SK-N-SH (cell line): Measurements from ENCODE around the gene BCAS4. TPM values are rescaled to one million over a fixed set of nuclear protein-coding genes. Genes with fewer than 3 reads are reported as not detected.

Source experiments
- CTCF ChIA-PET: fragments of 300-600, 350-600 bp; formaldehyde crosslinking; extraction: SDS; loops from one replicate; lab custom pipeline; 2021; lab: Yijun Ruan, JAX
- POLR2A ChIA-PET: fragments of 350-600 bp; sonication (Branson Sonifier 250); formaldehyde crosslinking; extraction: SDS; loops from one replicate; lab custom pipeline; 2020; ENCODE audit warnings: antibody characterized with exemption, inconsistent platforms; lab: Yijun Ruan, JAX
- DNase-seq: peaks from one replicate; pipeline ENCODE4 v3.0.0; 2012
- H2AFZ ChIP-seq: fragments of 200-600 bp; sonication (generic); 2 replicates; pipeline ENCODE4 v1.8.1; 2016; ENCODE audit warnings: antibody characterized with exemption, mild to moderate bottlenecking, low read depth
- H3F3A ChIP-seq: fragments of 200-600 bp; sonication (generic); replicated peaks from 2 replicates; pipeline ENCODE3; 2016; ENCODE audit warnings: antibody characterized with exemption, mild to moderate bottlenecking; ENCODE audit not compliant: insufficient read depth
- H3K27ac ChIP-seq, 2 experiments: fragments of 200-500 bp in 1 of 2; fragments of 200-600 bp in 1 of 2; sonication (Bioruptor generic) in 1 of 2; sonication (generic), shearing (Covaris generic) in 1 of 2; 2 replicates each; pipeline versions ENCODE4 v1.5.1 to v1.6.1; 2014 to 2016; ENCODE audit warnings: low read depth in 2 of 2, inconsistent platforms in 1 of 2, low read length in 1 of 2, mild to moderate bottlenecking in 1 of 2, mixed read lengths in 1 of 2
- H3K27me3 ChIP-seq: fragments of 200-600 bp; sonication (generic), shearing (Covaris generic); 2 replicates; pipeline ENCODE4 v1.6.1; 2016; ENCODE audit warnings: mixed run types; ENCODE audit not compliant: insufficient read depth
- H3K36me3 ChIP-seq, 2 experiments: fragments of 200-500 bp in 1 of 2; fragments of 200-600 bp in 1 of 2; sonication (Bioruptor generic) in 1 of 2; sonication (generic) in 1 of 2; replicated peaks in 1 of 2; 2 replicates each; pipeline versions ENCODE3 to v1.5.1; 2014 to 2016; ENCODE audit warnings: low read length in 1 of 2, mild to moderate bottlenecking in 1 of 2; ENCODE audit not compliant: insufficient read depth in 2 of 2, control insufficient read depth in 1 of 2
- H3K4me1 ChIP-seq, 2 experiments: fragments of 200-500 bp in 1 of 2; fragments of 200-600 bp in 1 of 2; sonication (Bioruptor generic) in 1 of 2; sonication (generic), shearing (Covaris generic) in 1 of 2; 2 replicates each; pipeline versions ENCODE4 v1.5.1 to v1.6.1; 2014 to 2016; ENCODE audit warnings: low read depth in 1 of 2, low read length in 1 of 2, mixed run types in 1 of 2; ENCODE audit not compliant: insufficient read depth in 2 of 2, control insufficient read depth in 1 of 2
- H3K4me2 ChIP-seq: fragments of 200-600 bp; sonication (generic), shearing (Covaris generic); 2 replicates; pipeline ENCODE4 v1.6.1; 2017; ENCODE audit warnings: mixed run types
- H3K4me3 ChIP-seq, 2 experiments: fragments of 200-500 bp in 1 of 2; fragments of 200-600 bp in 1 of 2; sonication (Bioruptor generic) in 1 of 2; sonication (generic), shearing (Covaris generic) in 1 of 2; 2 replicates each; pipeline versions ENCODE4 v1.5.1 to v1.8.1; 2014 to 2016; ENCODE audit warnings: low read depth in 2 of 2, inconsistent platforms in 1 of 2, low read length in 1 of 2, mild to moderate bottlenecking in 1 of 2, mixed read lengths in 1 of 2, moderate library complexity in 1 of 2
- H3K79me2 ChIP-seq: fragments of 200-600 bp; sonication (generic); 2 replicates; pipeline ENCODE4 v1.8.1; 2017; ENCODE audit warnings: mild to moderate bottlenecking; ENCODE audit not compliant: insufficient read depth
- H3K9ac ChIP-seq: fragments of 200-600 bp; sonication (generic); 2 replicates; pipeline ENCODE4 v1.6.1; 2017; ENCODE audit warnings: mixed run types
- H3K9me2 ChIP-seq: fragments of 200-600 bp; sonication (generic); 2 replicates; pipeline ENCODE4 v1.6.1; 2017; ENCODE audit warnings: mixed run types
- H3K9me3 ChIP-seq: fragments of 200-600 bp; sonication (generic); 2 replicates; pipeline ENCODE4 v1.6.1; 2017; ENCODE audit warnings: mixed run types, mild to moderate bottlenecking, moderate library complexity
- H4K20me1 ChIP-seq: fragments of 200-600 bp; sonication (generic); 2 replicates; pipeline ENCODE4 v1.6.1; 2017; ENCODE audit warnings: mild to moderate bottlenecking, mixed run types; ENCODE audit not compliant: insufficient read depth
- CHD2 ChIP-seq: fragments of 150-350 bp; IDR thresholded peaks from 2 replicates; pipeline ENCODE4 v1.6.1; 2018; ENCODE audit warnings: low read length; ENCODE audit not compliant: partially characterized antibody
- EP300 ChIP-seq, 2 experiments: IDR thresholded peaks; 2 replicates each; pipeline versions ENCODE4 v1.4.0 to v1.6.1; 2012; ENCODE audit warnings: borderline replicate concordance in 1 of 2, low read depth in 1 of 2, low read length in 1 of 2
- EZH2phosphoT487 ChIP-seq: fragments of 200-600 bp; sonication (generic); IDR thresholded peaks from 2 replicates; pipeline ENCODE4 v1.6.1; 2017; ENCODE audit warnings: low read depth, mixed run types, mild to moderate bottlenecking, antibody characterized with exemption, moderate library complexity, borderline replicate concordance
- FOXJ3 ChIP-seq: sonication (generic); formaldehyde crosslinking; IDR thresholded peaks from 2 replicates; pipeline ENCODE4 v1.5.1; 2020; ENCODE audit warnings: mild to moderate bottlenecking, missing genetic modification reagents
- JUND ChIP-seq: IDR thresholded peaks from 2 replicates; pipeline ENCODE4 v1.4.0; 2012
- MXI1 ChIP-seq: IDR thresholded peaks from 2 replicates; pipeline ENCODE4 v1.6.1; 2012; ENCODE audit warnings: mild to moderate bottlenecking, low read depth, low read length, improper control_type of control experiment
- POLR2AphosphoS5 ChIP-seq: IDR thresholded peaks from 2 replicates; pipeline ENCODE4 v1.6.1; 2012; ENCODE audit warnings: low read depth, low read length
- RAD21 ChIP-seq: IDR thresholded peaks from 2 replicates; pipeline ENCODE4 v1.6.1; 2012; ENCODE audit warnings: mild to moderate bottlenecking, low read length
- REST ChIP-seq: IDR thresholded peaks from 2 replicates; pipeline ENCODE4 v1.6.1; 2012; ENCODE audit warnings: mild to moderate bottlenecking, low read depth, low read length, moderate library complexity
- RFX5 ChIP-seq: IDR thresholded peaks from 2 replicates; pipeline ENCODE4 v1.6.1; 2012; ENCODE audit warnings: mild to moderate bottlenecking, improper control_type of control experiment, low read length
- SMC3 ChIP-seq: IDR thresholded peaks from 2 replicates; pipeline ENCODE4 v1.6.1; 2012; ENCODE audit warnings: low read depth, low read length, improper control_type of control experiment
- TAF1 ChIP-seq: IDR thresholded peaks from 2 replicates; pipeline ENCODE4 v1.6.1; 2012; ENCODE audit warnings: low read depth, mild to moderate bottlenecking, low read length, moderate library complexity, borderline replicate concordance
- YY1 ChIP-seq: IDR thresholded peaks from 2 replicates; pipeline ENCODE4 v1.4.0; 2012; ENCODE audit warnings: low read depth, mild to moderate bottlenecking
- ZBTB33 ChIP-seq: IDR thresholded peaks from 2 replicates; pipeline ENCODE4 v1.4.0; 2012; ENCODE audit warnings: low read depth, borderline replicate concordance
- WGBS: methylation state at CpG from one replicate; pipeline ENCODE4 v1.1.6; 2017; ENCODE audit warnings: low lambda C conversion rate; 5-methylcytosine and 5-hydroxymethylcytosine counted together
- polyA plus RNA-seq, 3 experiments: library from polyadenylated mRNA; depleted of rRNA; stranded (reverse); fragments of >200 nt; gene quantifications; 2 replicates each; pipeline ENCODE4 v1.2.3, GENCODE V29; 2012
- TF ChIP-seq, protein P1 (sequence below): fragments of 150-350 bp; IDR thresholded peaks from 2 replicates; pipeline ENCODE4 v1.6.1; 2016; ENCODE audit warnings: mild to moderate bottlenecking, low read depth, low read length
- TF ChIP-seq, protein P2 (sequence below): fragments of 200-600 bp; sonication (generic); IDR thresholded peaks from 2 replicates; pipeline ENCODE4 v1.6.1; 2017; ENCODE audit warnings: antibody characterized with exemption, mild to moderate bottlenecking, moderate library complexity
- TF ChIP-seq, protein P3 (sequence below): IDR thresholded peaks from 2 replicates; pipeline ENCODE4 v1.4.0; 2012; ENCODE audit warnings: low read depth

Gene BCAS4
- polyA plus RNA-seq, 1 of the 3 experiments (the other 2 are of a cell fraction) = 43.8 TPM

- Histone ChIP-seq H3K4me3 (no peak overlapping the region), H3K27me3 (no peaks in the 10 kb centered on the region), H3K4me1 (no peaks in the 10 kb centered on the region), H3K27ac (no peak overlapping the region), H3K36me3 (peaks cover 36 to 41% of the 10 kb centered on the region in 2 experiments), H3K4me2 (no peak overlapping the region), H3K9me2 (no peaks in the 10 kb centered on the region), H2AFZ (no peak overlapping the region), H4K20me1 (peaks cover 7% of the 10 kb centered on the region), H3K9ac (no peak overlapping the region), H3K9me3 (no peaks in the 10 kb centered on the region), H3K79me2 (peaks cover 20% of the 10 kb centered on the region; the same call in 1 of the 2 replicates), H3F3A (peaks cover 27% of the 10 kb centered on the region)
- ChIA-PET CTCF (interaction anchor here (1.5 to 2.3 kb wide), 3 partner anchors 12 to 92 kb away, joined by 4 to 8 read pairs (median 5); no protein-coding TSS in a partner anchor), POLR2A (no interaction called here)
- no peak for DNase-seq
- 88% methylated on average over 5 of the region's 5 CpGs for WGBS
- TF ChIP-seq POLR2AphosphoS5 (no peak), REST (no peak), YY1 (no peak), EP300 (IDR thresholded peaks at IDR 0.05; ENCODE audit: borderline replicate concordance in 1 of 2, low read depth in 1 of 2, low read length in 1 of 2) (no peak), ZBTB33 (no peak), RFX5 (no peak), TAF1 (no peak), MXI1 (no peak), JUND (no peak), FOXJ3 (CRISPR knock-in tag) (no peak), SMC3 (no peak), EZH2phosphoT487 (no peak), RAD21 (no peak), CHD2 (no peak)
- TF ChIP-seq, protein P1, sequence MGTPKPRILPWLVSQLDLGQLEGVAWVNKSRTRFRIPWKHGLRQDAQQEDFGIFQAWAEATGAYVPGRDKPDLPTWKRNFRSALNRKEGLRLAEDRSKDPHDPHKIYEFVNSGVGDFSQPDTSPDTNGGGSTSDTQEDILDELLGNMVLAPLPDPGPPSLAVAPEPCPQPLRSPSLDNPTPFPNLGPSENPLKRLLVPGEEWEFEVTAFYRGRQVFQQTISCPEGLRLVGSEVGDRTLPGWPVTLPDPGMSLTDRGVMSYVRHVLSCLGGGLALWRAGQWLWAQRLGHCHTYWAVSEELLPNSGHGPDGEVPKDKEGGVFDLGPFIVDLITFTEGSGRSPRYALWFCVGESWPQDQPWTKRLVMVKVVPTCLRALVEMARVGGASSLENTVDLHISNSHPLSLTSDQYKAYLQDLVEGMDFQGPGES = no peak
- TF ChIP-seq, protein P2, sequence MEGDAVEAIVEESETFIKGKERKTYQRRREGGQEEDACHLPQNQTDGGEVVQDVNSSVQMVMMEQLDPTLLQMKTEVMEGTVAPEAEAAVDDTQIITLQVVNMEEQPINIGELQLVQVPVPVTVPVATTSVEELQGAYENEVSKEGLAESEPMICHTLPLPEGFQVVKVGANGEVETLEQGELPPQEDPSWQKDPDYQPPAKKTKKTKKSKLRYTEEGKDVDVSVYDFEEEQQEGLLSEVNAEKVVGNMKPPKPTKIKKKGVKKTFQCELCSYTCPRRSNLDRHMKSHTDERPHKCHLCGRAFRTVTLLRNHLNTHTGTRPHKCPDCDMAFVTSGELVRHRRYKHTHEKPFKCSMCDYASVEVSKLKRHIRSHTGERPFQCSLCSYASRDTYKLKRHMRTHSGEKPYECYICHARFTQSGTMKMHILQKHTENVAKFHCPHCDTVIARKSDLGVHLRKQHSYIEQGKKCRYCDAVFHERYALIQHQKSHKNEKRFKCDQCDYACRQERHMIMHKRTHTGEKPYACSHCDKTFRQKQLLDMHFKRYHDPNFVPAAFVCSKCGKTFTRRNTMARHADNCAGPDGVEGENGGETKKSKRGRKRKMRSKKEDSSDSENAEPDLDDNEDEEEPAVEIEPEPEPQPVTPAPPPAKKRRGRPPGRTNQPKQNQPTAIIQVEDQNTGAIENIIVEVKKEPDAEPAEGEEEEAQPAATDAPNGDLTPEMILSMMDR = no peak
- TF ChIP-seq, protein P3, sequence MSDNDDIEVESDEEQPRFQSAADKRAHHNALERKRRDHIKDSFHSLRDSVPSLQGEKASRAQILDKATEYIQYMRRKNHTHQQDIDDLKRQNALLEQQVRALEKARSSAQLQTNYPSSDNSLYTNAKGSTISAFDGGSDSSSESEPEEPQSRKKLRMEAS = no peak
Observed at GRCh38 chr20:50885781-50886180, 90.9 kb downstream of the BCAS4 start.
